CD4-positive, alpha-beta T cell (primary cell): Measurements from ENCODE around the gene CREB3L2. TPM values are rescaled to one million over a fixed set of nuclear protein-coding genes. Genes with fewer than 3 reads are reported as not detected.

Experiments used
- ATAC-seq: fragments of 200-7000 bp; cut with Tn5 transposase; one replicate; pipeline ENCODE4 v1.10.0; 2022; ENCODE audit warnings: mild to moderate bottlenecking; ENCODE audit not compliant: poor library complexity
- CTCF ChIA-PET: fragments of 350-600 bp; sonication (Branson Sonifier 250); formaldehyde crosslinking; loops from one replicate; lab custom pipeline; 2021; ENCODE audit warnings: antibody characterized with exemption, inconsistent platforms; lab: Charles Lee
- POLR2A ChIA-PET: fragments of 350-600 bp; sonication (Branson Sonifier 250); formaldehyde crosslinking; loops from one replicate; lab custom pipeline; 2021; ENCODE audit warnings: antibody characterized with exemption, inconsistent platforms; lab: Charles Lee
- DNase-seq, 14 experiments: peaks; one replicate each; pipeline ENCODE4 v3.0.0-alpha.2; 2013 to 2020; ENCODE audit warnings: mixed read lengths in 2 of 14
- H3K27ac ChIP-seq, 2 donors: one replicate each; pipeline versions ENCODE4 v1.5.1 to v1.7.0; 2013; ENCODE audit warnings: low read length in 2 of 2, low read depth in 1 of 2, mild to moderate bottlenecking in 1 of 2
- H3K27me3 ChIP-seq, 2 experiments: 1 replicate in 1 of 2; 2 replicates in 1 of 2; pipeline versions ENCODE4 v1.6.1 to v1.7.0; 2013; ENCODE audit warnings: low read length in 2 of 2, control low read depth in 1 of 2, mild to moderate bottlenecking in 1 of 2, moderate library complexity in 1 of 2; ENCODE audit not compliant: insufficient read depth in 2 of 2, control insufficient read depth in 1 of 2
- H3K36me3 ChIP-seq: one replicate; pipeline ENCODE4 v1.6.1; 2013; ENCODE audit warnings: low read length, control low read depth; ENCODE audit not compliant: insufficient read depth
- H3K4me1 ChIP-seq: one replicate; pipeline ENCODE4 v1.6.1; 2013; ENCODE audit warnings: low read length, control low read depth; ENCODE audit not compliant: insufficient read depth
- H3K4me3 ChIP-seq: one replicate; pipeline ENCODE4 v1.5.1; 2013; ENCODE audit warnings: mild to moderate bottlenecking, low read length, moderate library complexity
- H3K9me3 ChIP-seq, 2 experiments: 1 replicate in 1 of 2; 2 replicates in 1 of 2; pipeline versions ENCODE4 v1.6.1 to v1.7.0; 2013; ENCODE audit warnings: low read length in 2 of 2, mild to moderate bottlenecking in 2 of 2, control low read depth in 1 of 2, moderate library complexity in 1 of 2; ENCODE audit not compliant: control insufficient read depth in 1 of 2, insufficient read depth in 1 of 2
- H3K27ac Mint-ChIP-seq: one replicate; pipeline ENCODE4 v1.8.0; 2020; ENCODE audit warnings: mixed read lengths
- H3K27me3 Mint-ChIP-seq: one replicate; pipeline ENCODE4 v1.8.0; 2021; ENCODE audit warnings: mixed read lengths
- H3K36me3 Mint-ChIP-seq: one replicate; pipeline ENCODE4 v1.8.0; 2021; ENCODE audit warnings: low read depth, mixed read lengths
- H3K4me1 Mint-ChIP-seq: one replicate; pipeline ENCODE4 v1.8.0; 2021; ENCODE audit warnings: low read depth, mixed read lengths
- H3K4me3 Mint-ChIP-seq: one replicate; pipeline ENCODE4 v1.8.0; 2020; ENCODE audit warnings: mild to moderate bottlenecking, mixed read lengths
- H3K9me3 Mint-ChIP-seq: one replicate; pipeline ENCODE4 v1.8.0; 2020; ENCODE audit warnings: mixed read lengths
- CTCF ChIP-seq: fragments of 200-600 bp; IDR thresholded peaks from one replicate; pipeline ENCODE4 v1.8.0; 2022; ENCODE audit warnings: antibody characterized with exemption, mild to moderate bottlenecking
- intact Hi-C, 2 experiments: fragments of 100-400 bp; cut with DNase I in 1 of 2; cut with micrococcal nuclease in 1 of 2; formaldehyde crosslinking; loops; one replicate each; pipeline versions ENCODE4 v1.15.1 to v1.9.0; 2023 to 2025; cut with DNase I, micrococcal nuclease
- total RNA-seq, 174 experiments: library from RNA in 2 of 174; stranded (reverse) in 2 of 174; gene quantifications; one replicate each; pipeline ENCODE4 v1.2.3 and lab custom pipeline; 2021 to 2026

CREB3L2 gene
- total RNA-seq, 2 experiments from 2014 or later = 11.7 to 12.9 TPM

- ATAC-seq (no peak), DNase-seq (no peak)
- Histone ChIP-seq H3K4me1 (no peaks in the 10 kb centered on the region), H3K9me3 (peaks cover 0 to 5% of the 10 kb centered on the region in 2 experiments), H3K27ac (no peak overlapping the region), H3K27me3 (no peaks in the 10 kb centered on the region), H3K4me3 (no peak overlapping the region), H3K36me3 (no peaks in the 10 kb centered on the region)
- ChIA-PET CTCF (no interaction called here), POLR2A (interaction anchor here (0.6 kb wide), 1 partner anchor 15 kb away, joined by 3 read pairs; no protein-coding TSS in a partner anchor)
- Mint-ChIP-seq H3K27me3 (peaks cover 7% of the 10 kb centered on the region), H3K4me3 (no peak overlapping the region), H3K4me1 (no peaks in the 10 kb centered on the region), H3K27ac (no peak overlapping the region), H3K9me3 (peaks cover 3% of the 10 kb centered on the region), H3K36me3 (peaks cover 4% of the 10 kb centered on the region)
- no peak for TF ChIP-seq CTCF
- intact Hi-C loops = no loop called here
Observed at GRCh38 chr7:138033241-138033640, 31.4 kb upstream of the CREB3L2 start.

- peaks cover 3% of the 10 kb centered on the region for H3K9me3 Mint-ChIP-seq
- no peaks in the 10 kb centered on the region for H3K4me1 ChIP-seq
- H3K4me1 Mint-ChIP-seq = no peaks in the 10 kb centered on the region
Observed at GRCh38 chr7:138032770-138033169, 30.9 kb upstream of the CREB3L2 start.

GRCh38 chr7:138032186-138032585 lies 30.3 kb upstream of the CREB3L2 start:
- DNase-seq (no peak), ATAC-seq (no peak)
- ChIA-PET POLR2A (no interaction called here), CTCF (no interaction called here)
- H3K27ac Mint-ChIP-seq = no peak overlapping the region
- peaks cover 0 to 5% of the 10 kb centered on the region in 2 experiments for H3K9me3 ChIP-seq
- no peak for TF ChIP-seq CTCF
- H3K27ac ChIP-seq = no peak overlapping the region
- H3K4me3 Mint-ChIP-seq = no peak overlapping the region
- H3K4me1 Mint-ChIP-seq = no peaks in the 10 kb centered on the region
- H3K27me3 Mint-ChIP-seq = peaks cover 6% of the 10 kb centered on the region
- peaks cover 4% of the 10 kb centered on the region for H3K36me3 Mint-ChIP-seq
- no peaks in the 10 kb centered on the region for H3K4me1 ChIP-seq
- H3K27me3 ChIP-seq = no peaks in the 10 kb centered on the region
- H3K36me3 ChIP-seq = no peaks in the 10 kb centered on the region
- intact Hi-C loops = no loop called here
- peaks cover 3% of the 10 kb centered on the region for H3K9me3 Mint-ChIP-seq
- H3K4me3 ChIP-seq = no peak overlapping the region

More at GRCh38 chr7:138032770-138033169, 30.9 kb upstream of the CREB3L2 start:
- ChIA-PET CTCF (no interaction called here), POLR2A (interaction anchor here (0.6 kb wide), 1 partner anchor 14 kb away, joined by 3 read pairs; no protein-coding TSS in a partner anchor)
- Mint-ChIP-seq H3K36me3 (peaks cover 4% of the 10 kb centered on the region), H3K27me3 (peaks cover 6% of the 10 kb centered on the region), H3K4me3 (no peak overlapping the region), H3K27ac (no peak overlapping the region)
- ATAC-seq (no peak), DNase-seq (no peak)
- TF ChIP-seq CTCF = no peak
- Histone ChIP-seq H3K4me3 (no peak overlapping the region), H3K27ac (no peak overlapping the region), H3K9me3 (peaks cover 0 to 5% of the 10 kb centered on the region in 2 experiments), H3K36me3 (no peaks in the 10 kb centered on the region), H3K27me3 (no peaks in the 10 kb centered on the region)
- intact Hi-C loops = no loop called here
